GM18505 (cell line): ENCODE data around the gene LRRC55.
"Not testable (repeated sequence)": the region's sequence is repeated elsewhere in the genome, so short reads cannot be mapped to it uniquely, and the experiment has no call there.

Experiments used
- ATAC-seq: cut with Tn5 transposase; IDR thresholded peaks from one replicate; pipeline ENCODE4 v1.9.1; 2021; ENCODE audit not compliant: unreplicated experiment
- POLR2A ChIP-seq: IDR thresholded peaks from 4 replicates; pipeline ENCODE4 v1.6.1; 2011; ENCODE audit warnings: borderline replicate concordance; ENCODE audit not compliant: insufficient read depth, insufficient read length; ENCODE audit errors: extremely low read depth

The LRRC55 gene

DNA sequence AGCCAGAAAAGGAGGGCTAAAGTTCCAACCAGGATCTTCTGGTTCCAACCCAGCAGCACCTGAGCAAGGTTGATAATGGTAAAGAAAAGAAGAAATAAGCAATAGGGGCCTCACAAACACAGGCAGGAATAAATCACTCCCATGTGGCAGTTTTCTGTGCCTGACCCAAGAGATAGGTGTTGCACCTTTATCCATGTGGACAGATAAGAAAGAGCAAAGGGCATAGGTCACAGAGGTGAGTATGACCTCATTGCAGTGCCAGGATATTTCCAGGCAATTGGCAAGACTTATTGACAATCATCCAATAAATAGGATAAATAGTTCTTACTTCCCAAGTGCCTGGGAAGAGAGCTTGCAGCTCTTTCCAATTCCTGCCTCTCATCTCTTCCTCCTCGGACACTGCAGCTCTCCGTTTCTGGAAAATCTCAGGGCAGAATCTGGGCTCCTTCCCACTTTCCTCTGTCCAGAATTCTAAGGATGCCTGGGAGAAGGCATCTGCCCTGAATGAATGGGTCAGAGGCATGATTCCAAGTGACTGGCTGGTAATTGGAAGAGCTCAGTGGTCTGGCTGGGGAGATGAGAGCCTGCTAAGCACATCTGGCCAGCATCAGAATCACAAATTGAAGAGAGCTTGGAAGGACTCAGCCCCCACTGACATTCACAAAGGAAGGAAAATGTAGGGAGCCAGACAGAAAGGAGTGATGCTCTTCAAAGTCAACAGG is 14.5 kb upstream of the LRRC55 start:
- ATAC-seq: no peak

DNA sequence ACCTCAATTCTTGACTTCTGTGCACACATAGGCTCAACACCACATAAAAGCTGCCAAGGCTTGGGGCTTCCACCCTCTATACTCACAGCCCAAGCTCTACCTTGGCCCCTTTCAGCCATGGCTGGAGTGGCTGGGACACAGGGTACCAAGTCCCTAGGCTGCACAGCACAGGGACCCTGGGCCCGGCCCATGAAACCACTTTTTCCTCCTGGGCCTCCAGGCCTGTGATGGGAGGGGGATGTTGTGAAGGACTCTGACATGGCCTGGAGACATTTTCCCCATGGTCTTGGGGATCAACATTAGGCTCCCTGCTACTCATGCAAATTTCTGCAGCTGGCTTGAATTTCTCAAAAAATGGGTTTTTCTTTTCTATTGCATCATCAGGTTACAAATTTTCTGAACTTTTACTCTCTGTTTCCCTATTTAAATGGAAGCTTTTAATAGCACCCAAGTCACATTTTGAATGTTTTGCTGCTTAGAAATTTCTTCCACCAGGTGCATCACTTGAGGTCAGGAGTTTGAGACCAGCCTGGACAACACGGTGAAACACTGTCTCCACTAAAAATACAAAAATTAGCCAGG is 11.9 kb upstream of the LRRC55 start:
- ATAC-seq: not testable (repeated sequence)

More for the DNA sequence above, 14.5 kb upstream of the LRRC55 start:
- no peak for TF ChIP-seq POLR2A

DNA sequence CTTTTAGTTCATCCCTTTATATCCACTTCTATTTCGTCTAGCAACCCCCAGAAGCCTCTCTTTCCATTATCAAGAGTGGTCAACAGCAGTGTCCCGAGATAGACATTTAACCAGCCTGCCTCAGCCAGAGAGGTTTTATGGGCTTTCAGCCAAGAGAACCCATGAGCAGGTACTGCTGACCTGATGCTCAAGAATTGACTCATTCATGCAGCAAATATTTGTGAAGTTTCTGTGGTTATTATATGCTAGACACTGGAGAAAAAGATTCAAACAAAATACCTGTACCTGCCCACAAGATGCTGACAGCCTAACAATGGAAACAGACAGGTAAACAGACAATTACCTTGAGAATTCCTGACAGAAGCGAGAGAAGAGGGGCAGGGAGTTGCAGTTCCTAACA is 9.7 kb upstream of the LRRC55 start:
- ATAC-seq: no peak
- TF ChIP-seq POLR2A: no peak

- no peak for TF ChIP-seq POLR2A
- no peak for ATAC-seq
These were observed 7.1 kb upstream of the LRRC55 start for GRCh38 chr11:57174656-57175055.

- no peak for TF ChIP-seq POLR2A
- ATAC-seq: no peak
These were observed 6.3 kb upstream of the LRRC55 start for GRCh38 chr11:57175478-57175877.

DNA sequence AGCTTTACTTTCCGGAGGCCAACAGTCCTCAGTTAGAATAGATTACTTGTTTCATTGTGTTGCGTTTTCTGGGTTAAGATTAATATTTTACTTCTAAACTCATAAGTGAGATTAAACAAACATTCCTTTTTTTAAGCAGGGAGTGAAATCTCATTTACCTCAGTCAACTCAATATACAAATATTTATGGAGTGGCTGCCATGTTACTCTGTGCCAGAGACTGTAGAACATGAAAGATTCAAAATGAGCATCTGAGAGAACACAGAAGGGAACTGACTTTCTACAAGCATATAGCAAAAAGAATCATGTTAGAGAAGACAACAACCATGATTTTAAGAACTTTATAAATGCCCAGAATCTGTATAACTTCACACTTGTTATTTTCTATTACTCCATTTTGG is 3.4 kb upstream of the LRRC55 start:
- TF ChIP-seq POLR2A: no peak
- no peak for ATAC-seq

- no peak for TF ChIP-seq POLR2A
These were observed 2.1 kb upstream of the LRRC55 start for GRCh38 chr11:57179681-57180080.

DNA sequence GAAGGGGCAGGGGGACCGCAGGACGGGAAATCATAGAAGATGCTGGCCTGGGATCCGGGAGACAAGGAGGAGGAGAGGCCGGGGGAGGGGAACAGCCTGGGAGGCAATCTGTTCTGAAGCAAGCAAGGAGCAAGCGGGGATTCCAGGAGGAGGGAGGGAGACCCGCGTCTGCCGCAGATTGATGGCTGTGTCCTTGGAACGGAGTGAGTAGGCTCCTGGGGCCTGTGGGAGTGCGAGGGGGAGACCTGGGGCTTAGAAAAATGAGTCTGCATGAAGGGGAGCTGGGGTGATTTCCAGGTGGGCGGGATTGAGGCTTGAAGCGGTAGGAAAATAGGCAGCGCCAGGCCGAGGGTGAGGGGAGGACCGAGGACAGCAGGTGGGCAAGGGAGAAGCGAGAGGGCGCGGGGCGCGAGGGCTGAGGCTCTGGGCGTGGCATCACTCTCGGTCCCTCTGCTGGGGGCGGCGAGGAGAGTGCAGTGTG is 1.6 kb upstream of the LRRC55 start:
- no peak for ATAC-seq
- TF ChIP-seq POLR2A: no peak

More at GRCh38 chr11:57179681-57180080, 2.1 kb upstream of the LRRC55 start:
- no peak for ATAC-seq

- no peak for ATAC-seq
- no peak for TF ChIP-seq POLR2A
These were observed 789 bp upstream of the LRRC55 start for GRCh38 chr11:57180964-57181363.

GRCh38 chr11:57182896-57183295 is 1.1 kb downstream of the LRRC55 start:
- no peak for TF ChIP-seq POLR2A

GRCh38 chr11:57190548-57190947 is 8.8 kb downstream of the LRRC55 start:
- TF ChIP-seq POLR2A: no peak
- no peak for ATAC-seq

More at GRCh38 chr11:57182896-57183295, 1.1 kb downstream of the LRRC55 start:
- ATAC-seq: no peak

- ATAC-seq: no peak
- no peak for TF ChIP-seq POLR2A
These were observed 9.8 kb downstream of the LRRC55 start for GRCh38 chr11:57191311-57192219.

DNA sequence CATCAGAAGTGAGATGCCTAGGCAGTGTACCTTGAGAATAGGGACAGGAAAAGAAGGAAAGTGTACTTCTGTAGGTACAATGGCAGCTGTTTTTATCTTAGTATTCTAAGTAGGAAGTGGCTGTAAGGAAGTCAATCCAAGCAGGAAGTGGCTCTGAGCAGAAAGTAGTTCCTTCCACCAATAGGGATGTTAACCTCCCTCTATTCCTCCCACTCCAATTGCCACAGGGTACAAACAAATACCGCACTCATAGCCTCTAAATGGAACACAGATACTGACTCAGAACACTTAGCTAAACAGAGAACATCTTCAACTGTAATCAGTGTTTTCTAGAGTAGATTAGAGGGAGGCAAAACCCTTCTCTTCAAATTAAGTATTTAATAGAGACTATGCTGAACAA is 10.6 kb downstream of the LRRC55 start:
- TF ChIP-seq POLR2A: no peak
- ATAC-seq: no peak

GRCh38 chr11:57196596-57196995 is 14.8 kb downstream of the LRRC55 start:
- TF ChIP-seq POLR2A: no peak

DNA sequence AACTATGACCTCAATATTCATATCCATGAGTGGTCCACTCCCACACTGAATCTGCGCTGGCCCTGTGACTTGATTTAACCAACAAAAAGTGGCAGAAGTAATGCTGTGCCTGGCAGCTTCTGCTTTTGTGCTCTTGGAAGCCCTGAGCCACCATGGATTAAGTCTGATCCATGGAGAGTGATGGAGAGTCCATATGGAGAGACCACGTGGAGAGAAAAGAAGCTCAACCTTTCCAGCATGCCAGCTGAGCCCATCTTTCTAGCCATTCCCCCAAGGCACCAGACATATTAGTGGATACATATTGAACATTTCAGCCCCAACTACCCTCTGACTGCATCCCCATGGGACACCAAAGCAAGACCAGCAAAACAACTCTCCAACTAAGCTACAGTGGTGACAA is 16.0 kb downstream of the LRRC55 start:
- TF ChIP-seq POLR2A: no peak
- ATAC-seq: no peak

More at GRCh38 chr11:57196596-57196995, 14.8 kb downstream of the LRRC55 start:
- no peak for ATAC-seq
